Lower leg skin (tissue), 4 donors: ENCODE data around the gene MNX1. TPM values are rescaled to one million over a fixed set of nuclear protein-coding genes. Genes with fewer than 3 reads are reported as not detected.

Experiments used
- DNase-seq, 2 donors: peaks; one replicate each; pipeline ENCODE4 v3.0.0-alpha.2; 2019; ENCODE audit warnings: low spot score in 2 of 2
- H3K4me3 ChIP-seq: fragments of 200-600 bp; sonication (generic); 2 replicates; pipeline ENCODE4 v1.5.1; 2017; ENCODE audit warnings: mild to moderate bottlenecking, low read depth; ENCODE audit not compliant: poor library complexity, severe bottlenecking
- CTCF ChIP-seq, 3 donors: fragments of 450-650 bp; IDR thresholded peaks; one replicate each; pipeline ENCODE4 v1.5.1; 2016; ENCODE audit warnings: antibody characterized with exemption in 3 of 3, mild to moderate bottlenecking in 3 of 3, moderate library complexity in 2 of 3
- POLR2A ChIP-seq, 2 donors: fragments of 450-650 bp; IDR thresholded peaks; one replicate each; pipeline ENCODE4 v1.6.1; 2016 to 2017; ENCODE audit warnings: antibody characterized with exemption in 2 of 2, mild to moderate bottlenecking in 1 of 2, moderate library complexity in 1 of 2
- WGBS, 2 donors: methylation state at CpG; one replicate each; pipeline ENCODE4 v1.1.5; 2018; 5-methylcytosine and 5-hydroxymethylcytosine counted together
- intact Hi-C: fragments of 100-400 bp; cut with DNase I; formaldehyde crosslinking; loops from one replicate; pipeline ENCODE4 v1.15.0; 2023; ENCODE audit warnings: low total_unique reads
- total RNA-seq, 4 donors: library from RNA; depleted of rRNA; stranded (reverse); fragments of >200 nt; gene quantifications; one replicate each; pipeline ENCODE4 v1.1.0, GENCODE V29; 2016

MNX1 gene
- total RNA-seq, 4 donors from 2014 or later, result 0.76 TPM; not detected in 3

- H3K4me3 ChIP-seq, result no peak overlapping the region
- 90 to 93% methylated on average over 24 to 25 of the region's 25 CpGs for WGBS, 2 donors
- no peak for TF ChIP-seq CTCF (IDR thresholded peaks at IDR 0.05)
- no peak for TF ChIP-seq POLR2A (IDR thresholded peaks at IDR 0.05)
- intact Hi-C loops, result no loop called here
- peak in 1 of 2 donors; percentile 77 for DNase-seq
Observed at GRCh38 chr7:156989766-156990535, 20.5 kb downstream of the MNX1 start.

- intact Hi-C loops, result no loop called here
- no peak overlapping the region for H3K4me3 ChIP-seq
- DNase-seq, result peak in 1 of 2 donors; percentile 79
- TF ChIP-seq POLR2A (IDR thresholded peaks at IDR 0.05), result no peak
- TF ChIP-seq CTCF (IDR thresholded peaks at IDR 0.05), result no peak
- WGBS, 2 donors, result 84 to 88% methylated on average over 27 of the region's 27 CpGs
Observed at GRCh38 chr7:156988343-156989185, 21.9 kb downstream of the MNX1 start.

GRCh38 chr7:156986378-156986777 is 24.1 kb downstream of the MNX1 start:
- no peak overlapping the region for H3K4me3 ChIP-seq
- 88 to 94% methylated on average over 8 of the region's 8 CpGs for WGBS, 2 donors
- intact Hi-C loops, result no loop called here

GRCh38 chr7:156985101-156985992 is 25.1 kb downstream of the MNX1 start:
- intact Hi-C loops, result no loop called here
- no peak overlapping the region for H3K4me3 ChIP-seq
- 82 to 92% methylated on average over 24 to 29 of the region's 29 CpGs for WGBS, 2 donors
- TF ChIP-seq CTCF (IDR thresholded peaks at IDR 0.05), result no peak
- TF ChIP-seq POLR2A (IDR thresholded peaks at IDR 0.05), result no peak
- peak in 1 of 2 donors; percentile 83 for DNase-seq

More at GRCh38 chr7:156986378-156986777, 24.1 kb downstream of the MNX1 start:
- DNase-seq, result peak in 1 of 2 donors; percentile 21
- TF ChIP-seq CTCF (IDR thresholded peaks at IDR 0.05) (no peak), POLR2A (IDR thresholded peaks at IDR 0.05) (no peak)

- H3K4me3 ChIP-seq, result no peak overlapping the region
- intact Hi-C loops, result no loop called here
- 51 to 54% methylated on average over 14 of the region's 14 CpGs for WGBS, 2 donors
- TF ChIP-seq POLR2A (IDR thresholded peaks at IDR 0.05), result no peak
- TF ChIP-seq CTCF (IDR thresholded peaks at IDR 0.05), result no peak
- peak; percentile 59 to 81 for DNase-seq
Observed at GRCh38 chr7:156984174-156984891, 26.1 kb downstream of the MNX1 start.
